Breast epithelium (tissue), 3 donors: ENCODE results near the gene STYK1.

ENCODE experiments used
- CTCF ChIP-seq, 3 donors: fragments of 450-650 bp; IDR thresholded peaks; one replicate each; pipeline ENCODE4 v1.5.1; 2016 to 2017; ENCODE audit warnings: antibody characterized with exemption in 3 of 3, mild to moderate bottlenecking in 3 of 3, moderate library complexity in 3 of 3
- POLR2A ChIP-seq: fragments of 450-650 bp; IDR thresholded peaks from one replicate; pipeline ENCODE4 v1.6.1; 2016; ENCODE audit warnings: antibody characterized with exemption, mild to moderate bottlenecking, moderate library complexity
- POLR2AphosphoS5 ChIP-seq, 3 donors: sonication (generic); formaldehyde crosslinking; IDR thresholded peaks; one replicate each; pipeline ENCODE4 v1.6.1; 2017; ENCODE audit warnings: antibody characterized with exemption in 3 of 3

DNA sequence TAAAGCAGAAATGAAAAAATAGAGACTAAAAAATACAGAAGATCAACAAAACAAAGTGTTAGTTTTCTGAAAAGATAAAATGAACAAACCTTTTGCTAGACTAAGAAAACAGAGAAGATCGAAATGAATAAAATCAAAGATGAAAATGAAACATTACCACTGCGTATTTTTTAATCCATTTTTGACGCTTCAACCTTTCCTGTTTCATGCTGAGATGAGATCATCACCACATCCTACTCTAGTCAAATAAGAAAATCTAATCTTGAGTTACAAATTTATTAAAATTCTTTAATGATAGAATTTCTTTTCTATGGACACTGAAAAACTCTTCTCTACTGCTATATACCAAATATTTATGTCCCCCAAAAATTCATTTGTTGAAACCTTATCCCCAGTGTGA is 91.1 kb downstream of the STYK1 start:
- TF ChIP-seq CTCF (IDR thresholded peaks at IDR 0.05) = no peak
- TF ChIP-seq POLR2A = no peak
- TF ChIP-seq POLR2AphosphoS5 (IDR thresholded peaks at IDR 0.05) = no peak
